LNCAP (cell line): ENCODE data around the gene ATP6V1G1.

ENCODE experiments used
- CTCF ChIP-seq: fragments of 450-650 bp; IDR thresholded peaks from 2 replicates; pipeline ENCODE4 v1.5.1; 2017; ENCODE audit warnings: mild to moderate bottlenecking

The ATP6V1G1 gene

GRCh38 chr9:114583371-114584155 is 4.0 kb upstream of the ATP6V1G1 start:
- TF ChIP-seq CTCF, result no peak

- TF ChIP-seq CTCF, result no peak
These were observed 641 bp downstream of the ATP6V1G1 start for GRCh38 chr9:114588210-114588609.

GRCh38 chr9:114588651-114589526 is 1.3 kb downstream of the ATP6V1G1 start:
- TF ChIP-seq CTCF, result no peak

GRCh38 chr9:114590328-114590727 is 2.8 kb downstream of the ATP6V1G1 start:
- no peak for TF ChIP-seq CTCF

GRCh38 chr9:114591291-114591787 is 3.8 kb downstream of the ATP6V1G1 start:
- TF ChIP-seq CTCF, result no peak

- no peak for TF ChIP-seq CTCF
These were observed 4.3 kb downstream of the ATP6V1G1 start for GRCh38 chr9:114591849-114592248.

GRCh38 chr9:114592356-114592755 is 4.8 kb downstream of the ATP6V1G1 start:
- TF ChIP-seq CTCF, result no peak
